ENCODE results near the gene HSPA12A.

HSPA12A gene

DNA sequence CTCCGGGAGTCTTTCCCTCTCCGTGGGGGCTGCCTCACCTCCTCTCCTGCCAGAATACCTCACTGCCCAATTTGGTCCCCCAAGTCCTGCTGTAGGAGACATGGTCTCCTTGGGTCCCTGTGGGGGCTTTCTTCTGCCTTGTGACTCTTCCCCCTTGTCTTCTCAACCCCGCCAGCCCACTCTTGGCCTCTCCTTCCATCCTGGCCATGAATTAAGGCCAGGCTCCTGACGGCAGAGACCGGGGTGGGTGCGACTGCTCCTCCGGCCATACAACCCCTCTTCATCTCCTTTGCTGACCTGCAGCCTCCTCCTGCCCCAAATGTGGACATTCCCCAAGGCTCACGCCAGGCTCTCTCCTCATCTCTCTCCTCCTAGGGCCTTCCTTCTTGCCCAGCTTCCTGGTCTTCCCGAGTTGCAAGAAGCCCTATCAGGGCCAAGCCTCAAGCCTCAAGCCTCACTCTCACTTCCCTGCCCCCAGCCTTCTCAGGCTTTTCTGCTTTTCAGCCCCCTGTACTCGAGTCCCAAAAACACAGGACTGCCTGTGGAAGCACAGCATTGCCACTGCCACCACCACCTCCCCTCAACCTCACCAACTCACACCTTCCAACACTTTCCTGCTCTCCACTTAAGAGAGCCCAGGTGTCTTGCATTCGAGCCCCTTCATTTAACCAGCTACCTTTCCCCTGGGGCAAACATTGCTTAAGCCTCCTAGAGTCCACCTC, 120.3 kb downstream of the HSPA12A start:
- H3K9me3 Mint-ChIP-seq: peaks cover 4% of the 10 kb centered on the region
- H3K36me3 Mint-ChIP-seq (ENCODE audit: low read depth): no peaks in the 10 kb centered on the region
- no peak overlapping the region for H3K4me3 Mint-ChIP-seq
- H3K4me1 Mint-ChIP-seq: no peaks in the 10 kb centered on the region
- H3K27me3 Mint-ChIP-seq: peaks cover 20% of the 10 kb centered on the region
- DNase-seq: no peak
- ATAC-seq: no peak
- H3K27ac Mint-ChIP-seq: no peak overlapping the region

DNA sequence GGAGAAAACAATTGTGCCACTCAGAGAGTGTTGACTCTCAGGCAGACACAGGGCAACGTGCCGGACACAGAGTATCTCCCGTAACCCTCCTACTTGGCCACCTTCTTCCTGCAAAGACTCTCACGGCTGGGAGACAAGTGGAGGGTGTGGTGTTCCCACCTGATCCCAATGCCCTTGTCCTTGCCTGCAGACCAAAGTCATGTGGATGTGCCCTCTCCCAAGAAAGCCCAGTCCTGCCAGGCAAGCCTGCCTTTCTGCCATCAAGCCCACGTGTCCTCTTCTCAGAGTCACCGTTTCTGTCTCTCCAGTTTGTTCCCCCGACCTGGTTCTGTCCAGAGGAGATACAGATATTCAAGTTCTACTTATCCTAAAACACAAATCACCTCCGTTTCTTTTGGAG, 120.9 kb downstream of the HSPA12A start:
- Mint-ChIP-seq H3K4me3 (no peak overlapping the region), H3K4me1 (no peaks in the 10 kb centered on the region), H3K27me3 (peaks cover 17% of the 10 kb centered on the region), H3K36me3 (ENCODE audit: low read depth) (no peaks in the 10 kb centered on the region), H3K9me3 (peaks cover 4% of the 10 kb centered on the region), H3K27ac (no peak overlapping the region)
- DNase-seq: no peak
- ATAC-seq: no peak
